IMR-90 (cell line): ENCODE measurements around the gene FBXO40.

Experiments
- BHLHE40 ChIP-seq: fragments of 150-350 bp; IDR thresholded peaks from 2 replicates; pipeline ENCODE4 v1.6.1; 2016; ENCODE audit warnings: mild to moderate bottlenecking, low read depth, low read length
- POLR2A ChIP-seq: IDR thresholded peaks from 2 replicates; pipeline ENCODE4 v1.6.1; 2012; ENCODE audit warnings: mild to moderate bottlenecking, low read depth, low read length

GRCh38 chr3:121651684-121652083, 58.5 kb downstream of the FBXO40 start:
- TF ChIP-seq BHLHE40 (no peak), POLR2A (no peak)
